ENCODE data around the gene SYNM.
"Not testable (repeated sequence)": the region's sequence is repeated elsewhere in the genome, so short reads cannot be mapped to it uniquely, and the experiment has no call there.

The SYNM gene

GRCh38 chr15:99104788-99105513 is at the start of gene SYNM:
Gene SYNM (plus strand): TSS chr15:99105080. CDS start chr15:99105200, 120 bp downstream.
- peak; percentile 23 for DNase-seq

- DNase-seq, result no peak
Measured at GRCh38 chr15:99055555-99056134, 49.2 kb upstream of the SYNM start.

GRCh38 chr15:99057020-99057419 is 47.9 kb upstream of the SYNM start:
- no peak for DNase-seq

GRCh38 chr15:99057697-99058420 is 47.0 kb upstream of the SYNM start:
- DNase-seq, result no peak

GRCh38 chr15:99058421-99058870 is 46.4 kb upstream of the SYNM start:
- DNase-seq, result no peak

- peak; percentile 51 for DNase-seq
Measured at GRCh38 chr15:99059010-99059981, 45.6 kb upstream of the SYNM start.

- DNase-seq, result not testable (repeated sequence)
Measured at GRCh38 chr15:99060186-99060585, 44.7 kb upstream of the SYNM start.

GRCh38 chr15:99062226-99062625 is 42.7 kb upstream of the SYNM start:
- DNase-seq, result no peak

GRCh38 chr15:99068186-99068585 is 36.7 kb upstream of the SYNM start:
- DNase-seq, result no peak

GRCh38 chr15:99070208-99070607 is 34.7 kb upstream of the SYNM start:
- DNase-seq, result no peak

- DNase-seq, result no peak
Measured at GRCh38 chr15:99071091-99071680, 33.7 kb upstream of the SYNM start.

- DNase-seq, result no peak
Measured at GRCh38 chr15:99073008-99073717, 31.7 kb upstream of the SYNM start.

GRCh38 chr15:99074446-99074845 is 30.4 kb upstream of the SYNM start:
- no peak for DNase-seq

GRCh38 chr15:99075059-99075652 is 29.7 kb upstream of the SYNM start:
- DNase-seq, result not testable (repeated sequence)

GRCh38 chr15:99076109-99076508 is 28.8 kb upstream of the SYNM start:
- DNase-seq, result no peak

- peak; percentile 23 for DNase-seq
Measured at GRCh38 chr15:99076555-99077308, 28.1 kb upstream of the SYNM start.

- DNase-seq, result no peak
Measured at GRCh38 chr15:99082798-99083197, 22.1 kb upstream of the SYNM start.

GRCh38 chr15:99084965-99085364 is 19.9 kb upstream of the SYNM start:
- DNase-seq, result no peak

- DNase-seq, result no peak
Measured at GRCh38 chr15:99085413-99086326, 19.2 kb upstream of the SYNM start.
